GM19328 (cell line): ENCODE results near the gene PLAC8L1.

Experiments used
- ATAC-seq: cut with Tn5 transposase; IDR thresholded peaks from one replicate; pipeline ENCODE4 v1.9.1; 2021; ENCODE audit warnings: mild to moderate bottlenecking, moderate library complexity; ENCODE audit not compliant: unreplicated experiment

The PLAC8L1 gene

GRCh38 chr5:146047396-146047795 lies 58.0 kb downstream of the PLAC8L1 start:
- ATAC-seq, result no peak

GRCh38 chr5:146043722-146044121 lies 61.7 kb downstream of the PLAC8L1 start:
- no peak for ATAC-seq

GRCh38 chr5:146042628-146043279 lies 62.6 kb downstream of the PLAC8L1 start:
- ATAC-seq, result no peak

GRCh38 chr5:146041180-146041789 lies 64.1 kb downstream of the PLAC8L1 start:
- ATAC-seq, result peak; percentile 69

GRCh38 chr5:146040527-146040926 lies 64.8 kb downstream of the PLAC8L1 start:
- no peak for ATAC-seq

- no peak for ATAC-seq
These were observed 66.0 kb downstream of the PLAC8L1 start for GRCh38 chr5:146039420-146039819.

- no peak for ATAC-seq
These were observed 70.8 kb downstream of the PLAC8L1 start for GRCh38 chr5:146034605-146035004.
